ENCODE data around the gene CRACR2A. TPM values are rescaled to one million over a fixed set of nuclear protein-coding genes. Genes with fewer than 3 reads are reported as not detected.
A peak's percentile ranks its signal among the peaks of the same experiment; 100 is the strongest.

The CRACR2A gene
- total RNA-seq, 1 experiment from 2014 or later = 2.0 TPM

- Histone ChIP-seq H3K27me3 (ENCODE audit: control insufficient read depth, insufficient read depth, low read length) (no peaks in the 10 kb centered on the region), H3K36me3 (replicated peaks; ENCODE audit: control insufficient read depth, insufficient read depth, low read length) (no peaks in the 10 kb centered on the region), H3K4me3 (ENCODE audit: insufficient read depth, low read depth, low read length) (no peak overlapping the region)
- DNase-seq = no peak
Observed at GRCh38 chr12:3668479-3669165, 84.3 kb downstream of the CRACR2A start.

- no peak overlapping the region for H3K4me3 ChIP-seq (ENCODE audit: insufficient read depth, low read depth, low read length)
- peak; percentile 41 for DNase-seq
- no peaks in the 10 kb centered on the region for H3K36me3 ChIP-seq (replicated peaks; ENCODE audit: control insufficient read depth, insufficient read depth, low read length)
- H3K27me3 ChIP-seq (ENCODE audit: control insufficient read depth, insufficient read depth, low read length) = no peaks in the 10 kb centered on the region
Observed at GRCh38 chr12:3667485-3667884, 85.4 kb downstream of the CRACR2A start.

DNA sequence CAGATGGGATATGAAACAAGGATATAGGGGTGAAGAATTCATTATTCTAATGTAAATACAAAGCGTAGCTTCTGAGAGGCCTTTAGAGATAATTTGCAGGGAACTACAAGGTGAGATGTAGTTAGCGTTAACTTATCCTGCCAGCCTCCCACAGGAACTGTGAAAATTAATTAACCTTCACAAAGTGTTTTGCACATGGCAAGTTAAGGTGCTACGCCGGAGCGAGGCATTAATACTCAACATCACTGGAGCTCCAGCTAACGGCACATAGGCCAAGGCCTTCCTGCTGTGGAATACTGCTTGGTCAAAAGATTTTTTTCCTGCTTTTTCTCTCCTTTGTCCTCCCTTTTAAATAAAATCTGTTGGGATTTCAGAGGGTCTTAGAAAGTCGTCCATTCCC is 86.5 kb downstream of the CRACR2A start:
- no peaks in the 10 kb centered on the region for H3K27me3 ChIP-seq (ENCODE audit: control insufficient read depth, insufficient read depth, low read length)
- no peak for DNase-seq
- H3K4me3 ChIP-seq (ENCODE audit: insufficient read depth, low read depth, low read length) = no peak overlapping the region
- no peaks in the 10 kb centered on the region for H3K36me3 ChIP-seq (replicated peaks; ENCODE audit: control insufficient read depth, insufficient read depth, low read length)

DNA sequence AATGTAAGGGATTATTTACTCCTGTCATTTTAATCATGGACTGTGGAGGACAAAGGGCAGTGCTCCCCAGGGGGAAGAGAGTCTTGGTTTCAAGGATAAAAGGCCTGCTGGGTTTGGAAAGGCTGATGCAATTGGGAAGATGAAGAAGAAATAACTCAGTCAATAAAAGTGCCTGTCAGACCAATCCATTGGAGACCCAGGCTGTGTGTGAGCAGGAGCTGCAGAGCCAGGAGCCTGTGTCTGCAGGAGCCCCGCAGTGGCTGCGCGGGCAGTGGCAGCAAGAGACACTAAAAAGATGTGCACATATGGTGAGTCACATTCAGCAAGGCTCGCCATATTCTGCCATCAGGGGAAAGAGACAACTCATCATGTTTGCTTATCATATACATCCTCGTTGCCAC is 90.4 kb downstream of the CRACR2A start:
- no peaks in the 10 kb centered on the region for H3K36me3 ChIP-seq (replicated peaks; ENCODE audit: control insufficient read depth, insufficient read depth, low read length)
- no peaks in the 10 kb centered on the region for H3K27me3 ChIP-seq (ENCODE audit: control insufficient read depth, insufficient read depth, low read length)
- H3K4me3 ChIP-seq (ENCODE audit: insufficient read depth, low read depth, low read length) = no peak overlapping the region
- DNase-seq = peak; percentile 65

- H3K36me3 ChIP-seq (replicated peaks; ENCODE audit: control insufficient read depth, insufficient read depth, low read length) = no peaks in the 10 kb centered on the region
- DNase-seq = no peak
- no peak overlapping the region for H3K4me3 ChIP-seq (ENCODE audit: insufficient read depth, low read depth, low read length)
- H3K27me3 ChIP-seq (ENCODE audit: control insufficient read depth, insufficient read depth, low read length) = no peaks in the 10 kb centered on the region
Observed at GRCh38 chr12:3661028-3661427, 91.9 kb downstream of the CRACR2A start.

GRCh38 chr12:3658327-3659163 is 94.4 kb downstream of the CRACR2A start:
- Histone ChIP-seq H3K27me3 (ENCODE audit: control insufficient read depth, insufficient read depth, low read length) (no peaks in the 10 kb centered on the region), H3K36me3 (replicated peaks; ENCODE audit: control insufficient read depth, insufficient read depth, low read length) (no peaks in the 10 kb centered on the region), H3K4me3 (ENCODE audit: insufficient read depth, low read depth, low read length) (no peak overlapping the region)
- peak; percentile 75 for DNase-seq

- no peak for DNase-seq
- Histone ChIP-seq H3K36me3 (replicated peaks; ENCODE audit: control insufficient read depth, insufficient read depth, low read length) (no peaks in the 10 kb centered on the region), H3K27me3 (ENCODE audit: control insufficient read depth, insufficient read depth, low read length) (no peaks in the 10 kb centered on the region), H3K4me3 (ENCODE audit: insufficient read depth, low read depth, low read length) (no peak overlapping the region)
Observed at GRCh38 chr12:3656946-3657622, 95.8 kb downstream of the CRACR2A start.

DNA sequence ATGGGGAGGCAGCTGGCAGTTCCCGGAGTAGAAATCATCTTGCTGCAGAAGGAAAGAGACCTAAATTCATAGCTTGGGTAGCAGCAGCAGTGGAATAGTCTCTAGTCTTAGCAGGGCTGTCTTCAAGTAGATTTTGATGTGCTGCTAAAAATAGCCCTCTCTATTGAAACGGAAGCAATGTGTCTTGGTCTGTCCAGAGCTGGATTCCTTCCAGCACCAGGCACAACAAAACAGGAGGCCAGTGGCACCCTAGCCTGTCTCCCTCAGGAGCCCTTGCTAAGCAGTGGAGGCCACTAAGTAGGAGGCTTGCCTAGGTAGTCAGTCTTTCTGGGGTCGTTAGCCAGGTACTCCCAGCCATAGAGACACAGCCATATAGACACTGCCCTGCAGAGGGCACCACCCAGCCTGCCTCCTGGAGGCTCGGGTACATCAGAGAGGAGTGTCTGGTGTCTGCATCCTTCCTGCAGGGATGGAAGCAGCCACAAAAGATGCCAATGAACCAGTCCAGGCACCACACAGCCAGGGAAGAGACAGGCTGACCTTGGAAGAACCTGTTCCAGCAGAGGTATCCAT is 97.5 kb downstream of the CRACR2A start:
- no peak overlapping the region for H3K4me3 ChIP-seq (ENCODE audit: insufficient read depth, low read depth, low read length)
- peak; percentile 81 for DNase-seq
- no peaks in the 10 kb centered on the region for H3K27me3 ChIP-seq (ENCODE audit: control insufficient read depth, insufficient read depth, low read length)
- no peaks in the 10 kb centered on the region for H3K36me3 ChIP-seq (replicated peaks; ENCODE audit: control insufficient read depth, insufficient read depth, low read length)

GRCh38 chr12:3651585-3652424 is 101.1 kb downstream of the CRACR2A start:
- no peaks in the 10 kb centered on the region for H3K27me3 ChIP-seq (ENCODE audit: control insufficient read depth, insufficient read depth, low read length)
- no peak overlapping the region for H3K4me3 ChIP-seq (ENCODE audit: insufficient read depth, low read depth, low read length)
- no peaks in the 10 kb centered on the region for H3K36me3 ChIP-seq (replicated peaks; ENCODE audit: control insufficient read depth, insufficient read depth, low read length)
- no peak for DNase-seq

GRCh38 chr12:3647504-3647903 is 105.4 kb downstream of the CRACR2A start:
- Histone ChIP-seq H3K36me3 (replicated peaks; ENCODE audit: control insufficient read depth, insufficient read depth, low read length) (no peaks in the 10 kb centered on the region), H3K4me3 (ENCODE audit: insufficient read depth, low read depth, low read length) (no peak overlapping the region), H3K27me3 (ENCODE audit: control insufficient read depth, insufficient read depth, low read length) (no peaks in the 10 kb centered on the region)
- DNase-seq = no peak

GRCh38 chr12:3646561-3647241 is 106.2 kb downstream of the CRACR2A start:
- DNase-seq = no peak
- Histone ChIP-seq H3K4me3 (ENCODE audit: insufficient read depth, low read depth, low read length) (no peak overlapping the region), H3K27me3 (ENCODE audit: control insufficient read depth, insufficient read depth, low read length) (no peaks in the 10 kb centered on the region), H3K36me3 (replicated peaks; ENCODE audit: control insufficient read depth, insufficient read depth, low read length) (no peaks in the 10 kb centered on the region)

GRCh38 chr12:3645091-3645490 is 107.8 kb downstream of the CRACR2A start:
- Histone ChIP-seq H3K4me3 (ENCODE audit: insufficient read depth, low read depth, low read length) (no peak overlapping the region), H3K27me3 (ENCODE audit: control insufficient read depth, insufficient read depth, low read length) (no peaks in the 10 kb centered on the region), H3K36me3 (replicated peaks; ENCODE audit: control insufficient read depth, insufficient read depth, low read length) (no peaks in the 10 kb centered on the region)
- no peak for DNase-seq

- Histone ChIP-seq H3K36me3 (replicated peaks; ENCODE audit: control insufficient read depth, insufficient read depth, low read length) (no peaks in the 10 kb centered on the region), H3K27me3 (ENCODE audit: control insufficient read depth, insufficient read depth, low read length) (no peaks in the 10 kb centered on the region), H3K4me3 (ENCODE audit: insufficient read depth, low read depth, low read length) (no peak overlapping the region)
- DNase-seq = no peak
Observed at GRCh38 chr12:3644104-3644503, 108.8 kb downstream of the CRACR2A start.
